Glutamatergic neuron (in vitro differentiated cells): ENCODE data around the gene TCERG1L. TPM values are rescaled to one million over a fixed set of nuclear protein-coding genes. Genes with fewer than 3 reads are reported as not detected.

Experiments used
- DNase-seq: peaks from one replicate; pipeline ENCODE4 v3.0.0; 2022
- H3K27ac Mint-ChIP-seq: one replicate; pipeline ENCODE4 v1.8.0; 2020; ENCODE audit warnings: mild to moderate bottlenecking, mixed read lengths, inconsistent platforms; ENCODE audit not compliant: unreplicated experiment
- H3K27me3 Mint-ChIP-seq: one replicate; pipeline ENCODE4 v1.8.0; 2020; ENCODE audit warnings: mild to moderate bottlenecking, moderate library complexity, mixed read lengths, inconsistent platforms; ENCODE audit not compliant: unreplicated experiment
- H3K36me3 Mint-ChIP-seq: one replicate; pipeline ENCODE4 v1.8.0; 2020; ENCODE audit warnings: mild to moderate bottlenecking, mixed read lengths, inconsistent platforms; ENCODE audit not compliant: unreplicated experiment
- H3K4me1 Mint-ChIP-seq: one replicate; pipeline ENCODE4 v1.8.0; 2020; ENCODE audit warnings: mild to moderate bottlenecking, low read depth, mixed read lengths, inconsistent platforms; ENCODE audit not compliant: unreplicated experiment
- H3K4me3 Mint-ChIP-seq: one replicate; pipeline ENCODE4 v1.8.0; 2020; ENCODE audit warnings: mild to moderate bottlenecking, mixed read lengths, inconsistent platforms; ENCODE audit not compliant: unreplicated experiment
- H3K9me3 Mint-ChIP-seq: one replicate; pipeline ENCODE4 v1.8.0; 2020; ENCODE audit warnings: mild to moderate bottlenecking, moderate library complexity, mixed read lengths, inconsistent platforms; ENCODE audit not compliant: unreplicated experiment
- CTCF ChIP-seq: fragments of 200-600 bp; sonication (generic); IDR thresholded peaks from one replicate; pipeline ENCODE4 v1.5.0; 2021; ENCODE audit not compliant: partially characterized antibody, unreplicated experiment
- total RNA-seq: library from RNA; stranded (reverse); fragmentation: NEBNext Ultra II Directional; extraction: Animal tissue kit (Norgen Biotek cat#: 25700); gene quantifications from one replicate; pipeline ENCODE4 v1.2.1, GENCODE V29; 2021; ENCODE audit not compliant: unreplicated experiment

Gene TCERG1L
- total RNA-seq, 1 donor from 2014 or later, result 2.2 TPM

- H3K36me3 Mint-ChIP-seq, result no peaks in the 10 kb centered on the region
- H3K27ac Mint-ChIP-seq, result no peak overlapping the region
- peaks cover 4% of the 10 kb centered on the region for H3K27me3 Mint-ChIP-seq
- no peak for DNase-seq
- no peak for TF ChIP-seq CTCF
- H3K9me3 Mint-ChIP-seq, result peaks cover 6% of the 10 kb centered on the region
- H3K4me3 Mint-ChIP-seq, result no peak overlapping the region
- H3K4me1 Mint-ChIP-seq, result no peaks in the 10 kb centered on the region
Measured at GRCh38 chr10:131174211-131174565, 137.3 kb downstream of the TCERG1L start.

- Mint-ChIP-seq H3K27me3 (peaks cover 4% of the 10 kb centered on the region), H3K36me3 (no peaks in the 10 kb centered on the region), H3K4me1 (no peaks in the 10 kb centered on the region), H3K4me3 (no peak overlapping the region), H3K27ac (no peak overlapping the region), H3K9me3 (peaks cover 5% of the 10 kb centered on the region)
- no peak for DNase-seq
- TF ChIP-seq CTCF, result no peak
Measured at GRCh38 chr10:131173484-131174210, 137.9 kb downstream of the TCERG1L start.

GRCh38 chr10:131172433-131172832 lies 139.1 kb downstream of the TCERG1L start:
- H3K9me3 Mint-ChIP-seq, result peaks cover 4% of the 10 kb centered on the region
- H3K27ac Mint-ChIP-seq, result no peak overlapping the region
- H3K4me3 Mint-ChIP-seq, result no peak overlapping the region
- DNase-seq, result no peak
- TF ChIP-seq CTCF, result no peak
- no peaks in the 10 kb centered on the region for H3K4me1 Mint-ChIP-seq
- no peaks in the 10 kb centered on the region for H3K36me3 Mint-ChIP-seq
- peaks cover 2% of the 10 kb centered on the region for H3K27me3 Mint-ChIP-seq

GRCh38 chr10:131169146-131169545 lies 142.4 kb downstream of the TCERG1L start:
- TF ChIP-seq CTCF, result no peak
- Mint-ChIP-seq H3K4me3 (no peak overlapping the region), H3K27me3 (peaks cover 3% of the 10 kb centered on the region), H3K9me3 (peaks cover 1% of the 10 kb centered on the region), H3K36me3 (no peaks in the 10 kb centered on the region), H3K27ac (no peak overlapping the region), H3K4me1 (peaks cover 13% of the 10 kb centered on the region)
- no peak for DNase-seq

- H3K4me1 Mint-ChIP-seq, result peaks cover 13% of the 10 kb centered on the region
- no peaks in the 10 kb centered on the region for H3K36me3 Mint-ChIP-seq
- DNase-seq, result no peak
- H3K4me3 Mint-ChIP-seq, result no peak overlapping the region
- no peak for TF ChIP-seq CTCF
- H3K9me3 Mint-ChIP-seq, result peaks cover 1% of the 10 kb centered on the region
- H3K27ac Mint-ChIP-seq, result no peak overlapping the region
- peaks cover 1% of the 10 kb centered on the region for H3K27me3 Mint-ChIP-seq
Measured at GRCh38 chr10:131168238-131168875, 143.2 kb downstream of the TCERG1L start.
